ENCODE data around the gene LSM10.

Gene LSM10

DNA sequence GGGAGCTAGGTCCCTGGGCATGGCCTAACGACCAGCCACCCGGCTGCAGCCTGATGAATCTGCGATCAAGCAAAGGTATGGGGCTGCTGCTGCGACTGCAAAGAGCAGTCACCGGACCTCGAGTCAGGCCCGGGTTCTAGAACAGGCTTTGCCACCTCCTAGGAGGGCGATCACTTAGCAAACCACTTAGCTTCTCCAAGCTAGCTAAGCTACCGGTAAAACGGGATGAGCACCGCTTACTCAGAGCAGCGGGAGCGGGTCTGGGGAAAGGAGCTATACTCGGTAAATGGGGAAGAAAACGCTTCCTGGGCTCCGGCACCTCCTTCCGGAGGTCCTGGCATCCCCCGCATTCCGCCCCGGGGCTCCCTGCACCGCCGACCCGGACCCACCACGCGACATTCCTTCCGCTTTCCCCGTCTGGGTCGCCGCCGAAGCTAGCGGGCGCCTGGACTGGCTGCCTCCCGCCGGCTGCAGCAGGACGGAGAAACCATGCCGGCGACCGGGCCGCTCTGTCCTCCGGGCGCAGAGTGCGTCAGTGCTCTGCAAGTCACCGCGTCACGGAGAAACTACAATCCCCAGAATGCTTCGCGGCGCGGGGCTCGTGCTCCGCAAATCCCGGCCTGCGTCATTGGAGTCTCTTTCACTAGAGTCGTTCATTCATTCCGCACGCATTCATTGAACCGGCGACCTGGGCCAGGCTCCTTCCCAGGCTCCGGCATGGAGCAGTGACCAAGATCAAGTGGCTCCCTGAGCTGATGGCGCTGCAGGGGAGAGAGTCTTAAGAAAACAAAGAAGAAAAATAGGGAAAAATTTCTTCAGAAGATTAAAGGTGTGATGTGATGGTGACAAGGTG, at the start of gene LSM10:
Gene LSM10, minus strand, starts transcription at position 531 of the 853 bp plus-strand sequence. CDS start 3,779 bp downstream, outside the sequence.
- peak; percentile 84 to 97 for DNase-seq

DNA sequence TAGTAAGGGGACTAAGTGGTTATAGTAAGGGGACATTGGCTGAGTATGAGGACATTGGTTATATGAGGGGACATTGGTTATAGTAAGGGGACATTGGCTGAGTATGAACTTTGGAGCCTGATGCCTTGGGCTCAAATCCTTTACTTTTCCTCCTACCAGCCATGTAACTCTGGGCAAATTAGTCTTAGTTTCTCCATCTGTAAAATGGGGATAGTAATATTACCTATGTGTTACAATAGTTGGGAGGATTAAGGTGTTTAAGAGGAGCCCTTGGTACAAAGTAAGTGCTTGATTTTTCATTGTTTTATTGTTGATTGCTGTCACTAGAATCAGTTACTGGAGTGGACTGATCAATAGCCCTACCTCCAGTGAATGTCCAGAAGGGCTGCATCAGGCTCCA, 49.7 kb upstream of the LSM10 start:
- no peak for DNase-seq

DNA sequence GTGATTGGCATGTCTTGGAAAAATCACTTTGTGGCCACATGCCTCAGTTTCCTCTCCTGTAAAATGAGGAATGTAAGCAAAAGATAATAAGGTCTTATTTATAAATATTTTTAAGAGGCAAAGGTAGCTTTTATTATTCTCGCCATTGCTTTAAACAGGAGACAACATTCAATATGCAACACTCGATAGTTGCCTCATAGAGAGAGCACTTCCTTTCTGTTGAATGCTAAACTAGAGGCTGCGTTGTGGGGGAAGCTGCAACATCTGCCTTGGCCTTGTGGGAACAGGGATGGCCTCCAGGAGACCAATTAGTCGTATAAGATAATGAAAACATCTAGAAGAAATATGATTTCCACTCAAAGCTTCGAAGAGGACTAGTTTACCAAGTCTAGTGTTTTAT, 49.0 kb upstream of the LSM10 start:
- no peak for DNase-seq

DNA sequence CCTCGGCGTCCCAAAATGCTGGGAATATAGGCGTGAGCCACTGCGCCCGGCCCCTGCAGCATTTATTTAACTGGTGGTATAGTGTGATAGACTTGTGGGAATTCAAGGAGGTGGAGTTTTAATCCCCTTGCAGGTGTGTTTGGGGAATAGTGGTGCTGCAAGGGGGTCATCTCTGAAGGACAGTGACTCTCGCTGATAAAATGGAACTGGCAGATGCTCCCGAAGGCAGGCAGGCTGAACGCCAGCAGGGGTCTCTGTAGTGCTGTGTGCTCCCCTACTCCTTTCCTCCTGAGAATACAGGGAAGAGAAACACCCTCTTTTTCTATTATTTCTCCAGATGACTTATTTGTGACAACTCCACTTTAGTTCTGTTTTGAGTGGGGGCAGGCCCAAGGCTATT, 48.6 kb upstream of the LSM10 start:
- no peak for DNase-seq

DNA sequence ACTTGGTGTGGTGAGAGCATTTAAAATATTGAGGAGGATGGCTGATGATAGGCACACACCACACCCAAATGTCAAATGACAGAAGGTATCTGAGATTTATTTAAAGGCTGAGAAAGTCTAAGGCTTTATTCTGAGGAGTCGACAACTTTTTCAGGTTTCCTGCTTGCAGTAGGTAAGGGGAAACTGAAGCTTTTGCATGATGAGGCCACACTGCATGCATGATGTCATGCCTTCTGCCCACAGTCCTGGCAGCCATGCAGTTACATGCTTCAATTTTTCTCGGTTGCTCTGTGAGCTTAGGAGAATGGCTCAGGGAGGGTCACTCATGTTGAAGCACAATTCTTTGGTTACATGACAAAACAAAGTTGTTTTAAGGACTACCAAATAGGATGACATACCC, 45.6 kb upstream of the LSM10 start:
- DNase-seq: no peak

DNA sequence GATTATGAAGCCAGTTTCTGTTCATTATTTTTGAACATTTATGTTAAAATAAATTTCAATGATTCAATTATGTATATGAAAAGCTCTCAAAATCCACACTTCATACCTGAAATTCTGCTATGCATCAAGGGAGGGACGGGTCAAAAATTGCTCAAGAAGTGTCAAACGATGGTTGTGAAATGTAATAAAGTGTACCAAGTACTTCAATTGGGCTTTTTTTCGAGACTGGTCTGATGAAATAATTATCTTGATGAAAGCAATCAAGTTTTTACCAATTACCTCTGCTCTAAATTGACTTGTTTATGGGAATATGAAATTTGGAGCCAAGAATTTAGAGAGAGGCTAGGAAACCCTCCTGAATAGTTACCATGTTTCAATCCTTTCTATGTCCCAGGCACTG, 44.6 kb upstream of the LSM10 start:
- DNase-seq: no peak

DNA sequence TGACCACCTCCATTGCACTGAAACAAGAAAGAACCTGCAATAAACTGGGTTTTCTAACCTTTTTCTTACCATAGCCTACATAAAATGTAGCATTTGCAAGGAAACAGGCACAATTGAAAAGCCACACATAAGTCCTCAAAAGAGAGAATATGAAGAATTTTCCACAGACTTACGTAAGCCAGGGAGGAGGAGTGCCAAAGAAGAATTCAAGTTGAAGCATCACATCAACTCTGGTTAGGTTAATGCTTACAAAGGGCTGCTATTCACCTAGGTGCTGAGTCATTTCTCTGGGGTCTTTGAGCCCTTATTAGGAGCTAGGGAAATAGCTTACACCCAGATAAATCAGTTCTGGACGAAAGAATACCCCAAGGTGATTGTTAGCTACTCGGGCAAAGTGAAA, 42.9 kb upstream of the LSM10 start:
- DNase-seq: no peak

DNA sequence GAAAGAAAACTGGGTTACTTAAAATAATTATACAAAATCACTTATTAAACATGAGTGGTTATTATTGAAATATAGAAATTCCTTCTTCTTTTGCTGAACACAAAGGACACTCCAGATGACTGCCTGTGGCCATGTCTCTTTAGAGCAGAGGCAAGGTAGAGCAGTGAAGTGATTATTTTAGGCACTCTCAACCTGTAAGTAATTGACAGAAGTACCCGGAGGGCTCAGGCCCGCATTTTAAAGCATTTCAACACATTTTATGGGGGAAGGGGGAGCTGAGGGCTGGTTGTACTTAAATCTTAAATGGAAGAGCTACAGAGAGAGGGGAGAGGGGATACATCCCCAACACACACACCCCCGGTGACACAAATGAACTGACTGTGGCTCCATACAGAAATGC, 42.3 kb upstream of the LSM10 start:
- DNase-seq: no peak

DNA sequence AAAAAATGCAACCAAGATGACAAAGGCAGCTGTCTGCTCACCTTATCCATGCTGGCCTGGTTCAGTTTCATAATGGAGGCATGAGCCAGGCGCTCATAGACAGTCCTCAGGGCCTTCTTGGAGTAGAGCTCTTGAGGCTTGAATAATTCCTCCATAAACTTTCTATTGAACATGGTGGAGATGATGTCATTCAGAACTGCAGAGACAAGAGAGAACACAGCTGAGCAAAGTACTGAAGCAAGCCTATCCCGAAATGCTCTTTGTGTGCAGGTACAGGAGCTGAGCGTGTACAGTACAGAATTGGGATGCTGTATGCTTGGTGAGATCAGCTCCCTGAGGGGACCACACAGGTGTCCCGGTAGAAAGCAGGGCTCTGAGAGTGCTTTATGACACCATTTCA, 41.0 kb upstream of the LSM10 start:
- no peak for DNase-seq

DNA sequence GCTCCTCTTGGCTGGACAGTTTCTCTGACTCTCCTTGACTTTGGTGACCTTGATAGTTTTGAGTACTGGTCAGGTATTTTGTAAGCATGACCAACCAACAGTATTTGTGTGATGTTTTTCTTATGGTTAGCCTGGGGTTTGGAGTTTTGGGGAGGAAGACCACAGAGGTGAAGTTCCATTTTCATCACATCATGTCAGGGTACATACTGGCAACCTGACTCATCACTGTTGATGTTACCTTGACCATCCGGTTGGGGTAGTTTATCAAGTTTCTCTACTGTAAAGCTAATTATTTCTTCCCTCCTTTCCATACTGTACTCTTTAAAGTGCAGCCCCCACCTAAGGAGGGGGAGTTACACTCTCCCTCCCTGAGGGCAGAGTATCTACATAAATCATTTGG, 39.1 kb upstream of the LSM10 start:
- no peak for DNase-seq

DNA sequence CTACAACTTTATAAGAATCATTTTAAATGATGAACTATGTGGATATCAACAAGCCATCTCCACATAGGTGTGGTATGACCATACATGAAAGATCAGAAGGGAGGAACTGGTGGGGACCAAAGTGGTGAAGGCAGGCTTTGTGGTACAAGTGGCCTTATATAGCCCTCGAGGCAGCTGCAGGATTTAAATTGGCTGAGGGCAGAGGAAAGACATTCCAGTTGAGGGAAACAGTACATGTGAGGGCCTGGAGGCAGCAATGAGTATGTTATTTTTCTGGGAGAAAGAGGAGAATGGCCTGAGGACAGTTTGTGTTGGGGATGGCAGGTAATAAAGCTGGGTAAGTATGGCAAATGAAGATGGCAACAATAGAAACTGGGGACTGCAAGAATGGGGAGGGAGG, 35.4 kb upstream of the LSM10 start:
- no peak for DNase-seq

DNA sequence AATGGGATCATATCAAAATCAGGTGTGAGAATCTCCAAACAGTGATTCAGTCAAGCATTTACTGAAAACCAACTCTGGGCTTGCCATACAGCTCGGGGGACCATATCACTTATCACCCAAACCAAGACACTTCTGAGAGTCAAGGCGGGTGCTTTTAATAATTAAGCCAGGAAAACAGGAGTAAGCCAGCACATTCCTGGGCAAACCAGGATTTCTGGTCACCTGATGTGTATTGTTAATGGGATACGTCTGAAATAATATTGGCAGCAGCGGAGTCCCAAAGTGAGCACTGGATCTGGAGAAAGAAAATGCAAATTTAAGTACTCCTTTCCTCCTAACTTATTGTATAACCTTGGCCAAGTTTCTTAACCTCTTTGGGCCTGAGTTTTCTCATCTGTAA, 34.9 kb upstream of the LSM10 start:
- DNase-seq: no peak

DNA sequence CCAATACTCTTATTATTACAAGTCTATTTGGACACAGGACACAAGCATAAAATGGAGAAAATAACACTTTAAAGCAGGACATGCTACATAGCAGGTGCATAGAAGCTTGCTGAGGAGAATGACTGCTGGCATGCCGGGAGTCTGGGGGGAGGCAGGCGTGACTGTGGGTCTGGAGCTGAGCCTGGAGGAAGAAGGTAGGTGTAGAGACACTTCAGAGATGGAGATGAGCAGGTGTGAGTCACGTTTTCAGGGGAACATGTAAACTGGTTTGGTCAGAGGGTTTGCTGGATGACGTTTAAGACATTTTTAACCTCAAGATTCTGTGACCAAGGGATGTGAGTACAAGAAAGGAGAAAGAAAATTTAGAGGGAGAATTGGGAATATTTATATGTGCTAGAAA, 28.1 kb upstream of the LSM10 start:
- no peak for DNase-seq

DNA sequence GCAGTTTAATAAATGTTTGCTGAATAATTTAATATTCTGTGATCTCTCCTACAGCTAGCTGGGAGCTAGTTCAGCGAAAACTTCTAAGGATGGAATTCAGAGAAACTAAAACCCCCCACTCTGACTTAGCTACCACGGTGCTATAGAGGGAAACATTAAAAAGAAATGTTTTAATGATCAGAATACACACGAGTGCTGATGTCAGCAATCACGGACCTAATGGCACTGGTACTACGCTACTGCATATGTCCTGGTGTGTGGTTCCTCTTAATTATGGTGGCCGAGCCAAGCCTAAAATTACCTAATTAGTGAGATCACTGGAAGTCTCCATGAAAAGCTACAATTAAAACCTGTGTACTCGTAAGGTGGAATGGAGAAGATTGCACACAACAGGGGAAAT, 23.9 kb upstream of the LSM10 start:
- DNase-seq: no peak

DNA sequence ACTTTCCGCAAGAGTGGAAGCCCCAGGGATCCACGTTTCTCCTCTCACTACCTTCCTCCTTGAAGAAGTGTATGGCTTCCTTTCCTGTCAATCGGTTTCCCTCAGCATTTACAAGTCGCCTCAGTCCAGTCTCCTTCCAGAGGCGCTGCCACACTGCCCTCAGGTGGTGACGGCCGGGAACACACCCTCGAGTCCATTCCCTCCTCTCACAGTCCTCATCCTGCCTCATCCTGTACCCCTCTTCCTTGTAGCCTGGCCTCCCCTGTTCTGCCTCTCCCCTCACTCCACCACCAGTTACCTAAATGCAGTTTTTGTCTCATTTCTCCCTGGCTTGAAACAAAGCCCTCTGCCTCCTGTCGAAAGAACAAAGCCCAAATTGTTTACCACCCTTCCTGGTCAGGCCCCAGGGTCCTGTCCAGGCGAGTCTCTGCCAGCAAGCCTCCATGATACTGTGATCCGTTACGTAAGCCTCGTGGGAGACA, 23.2 kb upstream of the LSM10 start:
- peak; percentile 83 to 89 for DNase-seq

DNA sequence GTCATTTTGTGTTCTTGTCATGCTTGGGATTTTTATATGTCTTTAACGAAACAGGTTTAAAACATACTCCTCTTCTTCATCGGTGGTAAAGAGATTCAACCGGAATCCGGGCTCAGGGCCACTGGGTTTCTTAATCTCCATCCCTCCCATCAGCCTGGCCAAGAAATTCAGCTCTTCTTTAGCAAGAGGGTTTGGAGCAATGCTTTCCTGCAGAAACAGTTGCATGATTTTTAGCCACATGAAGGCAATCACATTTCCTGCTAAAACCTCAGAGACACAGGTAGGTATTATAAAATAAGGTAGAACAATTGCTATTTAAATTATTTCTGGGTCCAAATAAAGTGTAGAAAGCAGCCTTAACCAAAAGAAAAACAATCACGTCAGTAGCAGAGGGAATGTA, 22.7 kb upstream of the LSM10 start:
- no peak for DNase-seq

DNA sequence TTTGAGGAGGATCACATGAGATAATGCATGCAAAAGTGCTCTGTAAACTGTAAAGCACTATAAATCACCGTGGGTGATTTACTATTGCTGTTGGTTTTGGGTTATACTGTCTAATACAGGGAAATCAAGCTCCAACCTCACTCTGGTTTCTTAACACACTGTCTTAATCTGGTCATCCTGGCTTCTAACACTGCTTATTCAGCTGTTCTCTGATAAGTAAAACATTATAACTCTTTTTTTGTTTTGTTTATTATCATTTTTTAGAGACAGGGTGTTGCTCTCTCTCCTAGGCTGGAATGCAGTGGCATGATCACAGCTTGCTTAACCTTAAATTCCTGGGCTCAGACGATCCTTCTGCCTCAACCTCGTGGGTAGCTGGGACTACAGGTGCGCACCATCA, 21.9 kb upstream of the LSM10 start:
- DNase-seq: no peak

DNA sequence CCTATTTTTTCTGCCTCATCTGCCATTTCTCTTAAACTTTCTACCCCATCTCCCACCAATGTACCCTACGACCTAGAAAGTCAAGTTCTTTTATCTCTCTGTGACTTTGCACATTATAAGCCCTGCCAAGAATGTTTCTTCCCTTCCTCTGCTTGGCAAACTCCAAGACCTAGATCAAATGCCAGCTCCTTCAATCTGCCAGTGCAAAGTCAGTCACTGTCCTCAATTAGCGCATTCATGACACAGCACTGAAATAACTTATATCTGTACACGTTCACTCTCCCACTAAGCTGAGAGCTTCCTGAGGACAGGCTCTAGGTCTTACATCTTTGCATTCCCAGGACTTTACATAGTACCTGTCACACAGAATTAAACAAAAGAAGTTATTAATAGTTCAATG, 21.4 kb upstream of the LSM10 start:
- peak; percentile 33 to 35 for DNase-seq

DNA sequence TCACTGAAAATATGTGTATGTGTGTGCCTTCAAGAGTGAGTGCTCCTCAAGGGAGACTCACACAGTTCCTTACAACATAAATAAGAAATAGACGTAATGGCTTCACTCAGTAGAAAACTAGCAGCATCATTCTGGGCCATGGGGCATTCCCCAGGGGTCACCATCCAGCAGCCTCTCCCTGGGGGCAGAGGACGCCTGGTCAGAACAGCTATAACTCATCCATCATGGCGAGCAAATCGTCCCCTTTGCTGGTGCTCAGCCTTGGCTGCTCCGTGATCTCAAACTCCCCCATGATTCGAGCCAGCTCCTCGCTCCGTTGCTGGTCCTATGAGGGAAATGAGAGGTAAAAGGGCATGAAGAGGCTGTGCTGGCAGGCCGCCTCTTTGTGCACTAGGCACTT, 20.2 kb upstream of the LSM10 start:
- no peak for DNase-seq

DNA sequence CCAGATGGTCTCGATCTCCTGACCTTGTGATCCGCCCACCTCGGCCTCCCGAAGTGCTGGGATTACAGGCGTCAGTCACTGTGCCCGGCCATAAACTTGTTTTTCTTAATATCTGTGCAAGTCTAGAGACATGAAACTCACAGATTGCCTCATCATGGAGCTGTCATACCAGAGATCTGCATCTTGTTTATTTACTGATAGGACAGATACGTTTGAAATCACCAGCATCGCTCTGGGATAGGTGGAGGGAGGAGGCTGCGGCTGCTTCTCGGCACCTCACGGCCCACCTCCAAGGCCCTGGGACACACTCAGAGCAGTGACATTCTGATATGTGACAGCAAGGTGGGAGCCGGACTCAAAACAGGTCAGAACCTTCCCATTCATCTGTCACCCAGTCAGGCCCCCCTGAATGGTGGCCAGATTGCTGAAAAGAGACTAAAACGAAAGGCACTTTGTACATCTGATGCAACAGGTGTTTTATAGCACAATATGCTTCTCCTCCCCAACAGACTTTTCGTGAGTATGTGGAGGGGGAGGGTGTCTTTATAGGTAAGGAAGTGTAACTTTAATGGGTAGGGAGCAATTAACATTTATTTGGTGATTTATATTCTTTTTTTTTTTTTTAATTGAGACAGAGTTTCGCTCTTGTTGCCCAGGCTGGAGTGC, 18.1 kb upstream of the LSM10 start:
- DNase-seq: peak in 1 of 2 experiments; percentile 2

DNA sequence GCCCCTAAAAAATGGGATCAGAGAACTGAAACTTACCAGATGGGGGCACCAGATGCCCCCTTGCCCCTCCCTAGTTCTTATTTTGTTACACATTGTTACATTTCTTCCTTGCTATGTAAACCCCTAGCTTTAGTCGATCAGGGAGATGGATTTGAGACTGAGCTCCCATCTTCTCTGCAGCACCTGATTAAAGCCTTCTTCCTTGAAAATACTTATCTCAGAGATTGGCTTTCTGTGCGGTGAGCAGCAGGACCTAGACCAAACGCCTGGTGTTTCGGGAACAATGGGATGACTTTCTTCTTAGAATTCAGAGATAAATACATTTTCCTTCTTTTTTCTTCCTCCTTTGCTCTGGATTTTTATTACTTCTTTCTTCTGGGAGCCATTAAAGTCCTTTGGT, 16.7 kb upstream of the LSM10 start:
- DNase-seq: no peak

DNA sequence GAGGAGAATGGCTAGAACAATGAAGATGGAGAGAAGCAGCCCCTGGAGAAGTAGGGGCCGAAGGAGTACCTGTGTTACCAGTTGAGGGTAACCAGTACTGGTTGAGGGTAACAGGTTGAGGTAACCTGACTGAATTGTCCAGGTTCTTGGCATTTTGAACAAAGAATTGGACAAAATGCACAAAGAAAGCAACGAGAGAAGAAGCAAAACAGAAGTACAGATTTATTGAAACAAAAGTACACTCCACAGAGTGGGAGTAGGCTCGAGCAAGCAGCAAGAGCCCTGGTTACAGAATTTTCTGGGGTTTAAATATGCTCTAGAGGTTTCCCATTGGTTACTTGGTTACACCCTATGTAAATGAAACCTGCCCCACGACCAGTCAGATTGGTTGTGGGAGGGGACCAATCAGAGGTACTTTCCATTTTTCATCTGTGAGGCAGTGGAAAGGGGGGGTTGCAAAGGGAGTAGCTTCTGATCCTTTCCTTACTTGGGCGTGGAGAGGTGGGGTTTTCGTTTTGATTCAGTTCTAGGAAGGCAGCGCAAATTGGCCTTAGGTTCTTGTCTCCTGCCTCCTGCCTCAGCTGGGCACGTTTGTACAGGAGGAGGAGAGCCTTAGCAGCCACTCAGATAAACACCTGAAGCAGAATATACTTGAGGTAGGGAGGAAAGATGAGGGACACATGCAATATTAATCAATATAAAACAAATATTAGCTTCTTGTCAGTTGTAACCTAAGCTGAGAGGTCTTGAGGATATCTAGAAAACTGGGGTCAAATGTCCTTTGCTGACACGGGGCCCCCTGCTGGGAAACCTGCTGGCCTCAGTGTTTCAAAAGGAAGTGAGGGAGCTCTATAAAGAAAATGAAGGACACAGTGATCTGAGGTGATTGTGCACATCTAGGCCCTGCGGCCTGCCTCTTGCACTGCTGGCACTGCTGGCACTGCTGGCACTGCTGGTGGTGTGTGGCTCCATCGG, 14.3 kb upstream of the LSM10 start:
- DNase-seq: peak in 1 of 2 experiments; percentile 24

DNA sequence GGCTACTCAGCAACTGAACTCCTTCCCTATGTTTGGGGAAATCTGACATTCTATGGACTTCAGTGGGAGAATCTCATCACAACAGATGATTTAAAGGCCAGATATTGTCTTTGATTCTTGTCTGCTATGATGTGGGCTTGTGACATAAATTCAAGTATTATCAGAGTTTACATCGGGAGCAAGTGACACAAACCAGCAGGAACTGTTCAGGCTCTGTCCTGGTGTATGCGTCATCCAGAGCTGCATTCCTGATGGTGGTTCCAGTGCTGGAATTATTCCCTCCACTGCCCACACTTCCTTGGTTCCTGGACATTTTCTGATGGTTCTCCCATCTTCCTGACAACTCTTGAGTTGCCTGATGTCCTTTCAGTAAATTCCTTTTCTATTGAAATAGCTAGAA, 10.8 kb upstream of the LSM10 start:
- DNase-seq: no peak
